HG03457 (cell line): Measurements from ENCODE around the gene ANKRD24.
"Not testable (repeated sequence)": the region's sequence is repeated elsewhere in the genome, so short reads cannot be mapped to it uniquely, and the experiment has no call there.

Source experiments
- ATAC-seq: cut with Tn5 transposase; IDR thresholded peaks from one replicate; pipeline ENCODE4 v1.9.1; 2021; ENCODE audit warnings: moderate number of reproducible peaks; ENCODE audit not compliant: unreplicated experiment

The ANKRD24 gene

GRCh38 chr19:4197625-4198466, 15.4 kb downstream of the ANKRD24 start:
- ATAC-seq = no peak

GRCh38 chr19:4198467-4199126, 16.1 kb downstream of the ANKRD24 start:
- ATAC-seq = no peak

GRCh38 chr19:4199699-4200293, 17.3 kb downstream of the ANKRD24 start:
- ATAC-seq = no peak

- no peak for ATAC-seq
These were observed 18.6 kb downstream of the ANKRD24 start for GRCh38 chr19:4200940-4201542.

- ATAC-seq = no peak
These were observed 19.3 kb downstream of the ANKRD24 start for GRCh38 chr19:4201798-4202197.

- ATAC-seq = no peak
These were observed 24.5 kb downstream of the ANKRD24 start for GRCh38 chr19:4206818-4207484.

- no peak for ATAC-seq
These were observed 26.1 kb downstream of the ANKRD24 start for GRCh38 chr19:4208385-4209094.

GRCh38 chr19:4210166-4210731, 27.8 kb downstream of the ANKRD24 start:
- no peak for ATAC-seq

GRCh38 chr19:4213116-4213515, 30.6 kb downstream of the ANKRD24 start:
- no peak for ATAC-seq

- no peak for ATAC-seq
These were observed 33.3 kb downstream of the ANKRD24 start for GRCh38 chr19:4215807-4216206.

- no peak for ATAC-seq
These were observed 34.4 kb downstream of the ANKRD24 start for GRCh38 chr19:4216846-4217245.

- ATAC-seq = no peak
These were observed 35.2 kb downstream of the ANKRD24 start for GRCh38 chr19:4217429-4218264.

- ATAC-seq = not testable (repeated sequence)
These were observed 36.0 kb downstream of the ANKRD24 start for GRCh38 chr19:4218523-4218922.

GRCh38 chr19:4220188-4220587, 37.7 kb downstream of the ANKRD24 start:
- no peak for ATAC-seq

GRCh38 chr19:4224470-4224869, 42.0 kb downstream of the ANKRD24 start:
- ATAC-seq = no peak

- no peak for ATAC-seq
These were observed 43.4 kb downstream of the ANKRD24 start for GRCh38 chr19:4225885-4226284.

- no peak for ATAC-seq
These were observed 45.3 kb downstream of the ANKRD24 start for GRCh38 chr19:4227771-4228170.

GRCh38 chr19:4228765-4229178, 46.3 kb downstream of the ANKRD24 start:
- ATAC-seq = no peak
